ENCODE measurements around the gene SLC2A11.

DNA sequence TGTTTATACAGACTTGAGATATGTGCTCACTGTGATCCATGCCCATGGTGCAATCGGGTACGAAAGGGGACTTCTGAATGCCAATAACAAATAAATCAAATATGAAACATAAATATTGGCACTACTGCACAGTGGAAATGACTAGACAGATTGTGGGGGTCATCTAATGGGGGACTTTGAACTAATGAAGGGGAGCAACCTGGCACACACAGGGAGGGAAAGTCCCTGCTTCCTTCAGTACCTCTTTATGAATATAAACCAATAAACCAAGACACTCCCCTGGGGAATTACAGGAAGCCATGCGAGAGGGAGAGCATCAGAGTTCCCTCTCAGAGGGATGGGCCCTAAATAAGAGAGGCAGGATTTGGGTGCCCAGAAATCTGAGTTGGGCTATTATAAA is 57.6 kb downstream of the SLC2A11 start:
- TF ChIP-seq, protein P1, sequence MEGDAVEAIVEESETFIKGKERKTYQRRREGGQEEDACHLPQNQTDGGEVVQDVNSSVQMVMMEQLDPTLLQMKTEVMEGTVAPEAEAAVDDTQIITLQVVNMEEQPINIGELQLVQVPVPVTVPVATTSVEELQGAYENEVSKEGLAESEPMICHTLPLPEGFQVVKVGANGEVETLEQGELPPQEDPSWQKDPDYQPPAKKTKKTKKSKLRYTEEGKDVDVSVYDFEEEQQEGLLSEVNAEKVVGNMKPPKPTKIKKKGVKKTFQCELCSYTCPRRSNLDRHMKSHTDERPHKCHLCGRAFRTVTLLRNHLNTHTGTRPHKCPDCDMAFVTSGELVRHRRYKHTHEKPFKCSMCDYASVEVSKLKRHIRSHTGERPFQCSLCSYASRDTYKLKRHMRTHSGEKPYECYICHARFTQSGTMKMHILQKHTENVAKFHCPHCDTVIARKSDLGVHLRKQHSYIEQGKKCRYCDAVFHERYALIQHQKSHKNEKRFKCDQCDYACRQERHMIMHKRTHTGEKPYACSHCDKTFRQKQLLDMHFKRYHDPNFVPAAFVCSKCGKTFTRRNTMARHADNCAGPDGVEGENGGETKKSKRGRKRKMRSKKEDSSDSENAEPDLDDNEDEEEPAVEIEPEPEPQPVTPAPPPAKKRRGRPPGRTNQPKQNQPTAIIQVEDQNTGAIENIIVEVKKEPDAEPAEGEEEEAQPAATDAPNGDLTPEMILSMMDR (IDR thresholded peaks at IDR 0.05), result no peak
- TF ChIP-seq POLR2A (IDR thresholded peaks at IDR 0.05; ENCODE audit: low read length), result no peak
- TF ChIP-seq CBX8 (IDR thresholded peaks at IDR 0.05), result no peak
- TF ChIP-seq, protein P2, sequence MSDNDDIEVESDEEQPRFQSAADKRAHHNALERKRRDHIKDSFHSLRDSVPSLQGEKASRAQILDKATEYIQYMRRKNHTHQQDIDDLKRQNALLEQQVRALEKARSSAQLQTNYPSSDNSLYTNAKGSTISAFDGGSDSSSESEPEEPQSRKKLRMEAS (IDR thresholded peaks at IDR 0.05), result no peak
- no peak for TF ChIP-seq EP300 (IDR thresholded peaks at IDR 0.05)

Measured in A549 (cell line).